GM21390 (cell line): ENCODE measurements around the gene TREX2.

ENCODE experiments used
- ATAC-seq: cut with Tn5 transposase; IDR thresholded peaks from one replicate; pipeline ENCODE4 v1.9.1; 2021; ENCODE audit not compliant: unreplicated experiment

Gene TREX2, protein sequence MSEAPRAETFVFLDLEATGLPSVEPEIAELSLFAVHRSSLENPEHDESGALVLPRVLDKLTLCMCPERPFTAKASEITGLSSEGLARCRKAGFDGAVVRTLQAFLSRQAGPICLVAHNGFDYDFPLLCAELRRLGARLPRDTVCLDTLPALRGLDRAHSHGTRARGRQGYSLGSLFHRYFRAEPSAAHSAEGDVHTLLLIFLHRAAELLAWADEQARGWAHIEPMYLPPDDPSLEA

DNA sequence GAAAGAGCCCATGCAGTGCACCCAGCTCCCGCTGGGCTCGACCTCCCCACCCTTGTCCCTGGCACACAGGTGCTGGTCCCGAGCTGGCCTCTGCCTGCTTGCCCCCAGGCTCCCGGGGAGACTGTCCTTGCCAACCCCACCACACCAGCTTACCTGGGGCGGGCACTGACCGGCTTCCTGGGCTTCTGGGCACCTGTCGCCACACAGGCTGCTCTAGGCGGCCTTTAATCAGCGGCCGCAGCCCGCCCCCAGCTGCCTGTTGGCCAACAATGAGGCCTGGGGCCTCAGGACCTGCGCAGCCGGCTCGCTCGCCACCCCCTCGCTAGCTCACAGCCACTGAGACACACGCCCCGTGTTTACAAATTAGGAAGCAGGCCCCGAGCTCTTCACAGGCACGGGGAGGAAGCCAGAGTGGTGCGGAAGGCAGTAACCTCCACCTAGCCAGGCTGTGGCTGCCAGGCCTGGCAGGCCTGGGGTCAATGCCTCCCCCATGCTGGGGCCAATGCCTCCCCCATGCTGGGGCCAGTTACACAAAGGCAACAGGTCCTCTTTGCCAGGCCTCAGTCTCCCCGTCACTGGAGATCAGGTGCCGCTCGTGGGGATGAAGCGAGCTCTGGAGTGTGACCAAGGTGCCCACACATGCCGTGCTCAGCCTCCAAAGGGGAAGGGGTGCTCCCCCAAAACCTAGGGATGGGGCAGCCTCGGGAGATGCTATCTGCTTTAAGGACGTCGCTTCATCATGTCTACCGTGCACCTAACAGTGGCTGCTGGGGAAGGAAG lies at the start of gene TREX2:
Gene TREX2 (minus strand): TSS at position 201 of the 780 bp plus-strand sequence. CDS start 626 bp downstream, outside the sequence.
- no peak for ATAC-seq

DNA sequence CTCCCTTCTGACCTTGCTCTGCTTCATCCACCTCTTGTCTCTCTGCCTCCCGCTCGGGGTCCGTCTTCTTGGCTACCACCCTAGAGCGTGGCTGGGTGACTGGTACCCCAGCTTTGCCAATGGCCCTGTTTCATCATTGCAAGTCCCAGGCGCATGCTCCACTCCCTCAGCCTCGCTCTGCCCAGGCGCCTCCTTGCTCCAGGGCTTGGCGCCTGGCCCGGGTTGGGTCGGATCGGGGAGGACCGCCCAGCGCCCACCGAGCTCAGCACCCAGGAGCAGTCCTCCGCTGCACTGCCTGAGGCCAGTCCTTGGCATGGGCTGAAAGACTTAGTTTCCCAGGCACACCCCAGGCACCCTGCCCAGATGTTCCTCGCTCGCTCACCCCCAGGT lies 49.5 kb upstream of the TREX2 start:
- no peak for ATAC-seq

DNA sequence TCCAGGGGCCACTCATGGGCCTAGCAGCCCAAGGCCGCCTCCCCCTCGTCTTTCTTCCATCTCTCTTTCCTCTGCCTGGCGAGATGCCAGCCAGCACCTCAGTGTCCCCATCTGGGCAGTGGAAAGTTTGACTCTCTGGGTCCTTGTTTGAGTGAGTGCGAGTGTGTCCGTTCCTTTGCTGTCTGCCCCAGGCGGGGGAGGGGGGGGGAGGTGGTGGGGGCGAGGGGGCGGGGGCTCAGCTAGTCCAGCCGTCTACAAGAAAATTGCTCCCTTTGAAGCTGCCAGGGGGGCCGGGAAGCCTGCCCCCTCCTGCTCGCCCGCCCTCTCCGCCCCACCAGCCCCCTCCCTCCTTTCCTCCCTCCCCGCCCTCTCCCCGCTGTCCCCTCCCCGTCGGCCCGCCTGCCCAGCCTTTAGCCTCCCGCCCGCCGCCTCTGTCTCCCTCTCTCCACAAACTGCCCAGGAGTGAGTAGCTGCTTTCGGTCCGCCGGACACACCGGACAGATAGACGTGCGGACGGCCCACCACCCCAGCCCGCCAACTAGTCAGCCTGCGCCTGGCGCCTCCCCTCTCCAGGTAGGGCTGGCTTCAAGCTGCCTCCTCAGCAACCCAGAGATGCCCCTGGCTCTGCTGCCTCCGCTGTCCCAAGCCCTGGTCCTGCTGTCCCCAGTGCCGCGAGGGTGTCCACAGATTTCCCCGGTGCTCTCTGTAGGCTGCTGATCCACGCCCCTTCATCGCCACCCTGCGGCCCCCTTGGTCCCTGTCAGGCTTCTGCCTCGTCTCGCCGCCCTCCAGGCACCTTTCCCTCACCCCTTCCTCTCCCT lies 48.9 kb upstream of the TREX2 start, which contains the start of gene BGN:
Gene BGN (plus strand): TSS at position 440 of the 821 bp plus-strand sequence. CDS start 9,652 bp downstream, outside the sequence.
- ATAC-seq: no peak

DNA sequence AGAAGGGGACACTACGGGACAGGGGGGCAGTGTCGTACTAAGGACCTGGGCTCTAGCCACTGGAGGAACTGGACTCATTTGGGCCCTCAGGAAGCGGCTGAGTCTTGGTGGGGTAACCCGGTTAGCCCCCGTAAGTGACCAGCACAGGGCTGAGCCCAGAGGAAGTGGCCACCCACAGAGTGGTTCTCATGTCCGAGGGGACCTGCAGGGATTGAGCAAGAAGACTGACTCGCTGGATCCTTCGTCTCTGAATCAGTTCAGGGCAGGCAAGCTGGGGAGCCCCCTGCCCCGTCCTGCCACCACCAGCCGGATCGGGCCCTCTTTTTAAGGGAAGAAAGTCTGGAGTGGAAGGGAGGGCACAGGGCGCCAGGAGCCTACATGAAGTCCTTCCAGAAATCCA lies 48.2 kb upstream of the TREX2 start:
- no peak for ATAC-seq

DNA sequence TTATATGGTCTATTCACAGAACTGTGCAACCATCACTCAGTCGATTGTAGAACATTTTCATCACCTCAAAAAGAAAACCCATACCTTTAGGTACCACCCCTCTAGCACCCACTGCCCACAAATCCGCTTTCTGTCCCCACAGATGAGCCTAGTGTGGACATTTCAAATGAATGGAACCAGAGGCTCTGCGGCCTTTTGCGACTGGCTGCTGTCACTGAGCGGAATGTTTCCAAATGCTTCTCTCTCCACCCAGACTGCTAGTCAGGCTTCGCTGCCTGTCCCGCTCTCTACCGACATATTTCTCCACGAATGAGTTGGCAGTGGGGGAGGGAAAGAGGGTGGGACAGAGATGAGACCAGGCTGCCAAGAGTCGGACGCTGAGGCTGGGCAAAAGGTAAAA lies 47.2 kb upstream of the TREX2 start:
- no peak for ATAC-seq

DNA sequence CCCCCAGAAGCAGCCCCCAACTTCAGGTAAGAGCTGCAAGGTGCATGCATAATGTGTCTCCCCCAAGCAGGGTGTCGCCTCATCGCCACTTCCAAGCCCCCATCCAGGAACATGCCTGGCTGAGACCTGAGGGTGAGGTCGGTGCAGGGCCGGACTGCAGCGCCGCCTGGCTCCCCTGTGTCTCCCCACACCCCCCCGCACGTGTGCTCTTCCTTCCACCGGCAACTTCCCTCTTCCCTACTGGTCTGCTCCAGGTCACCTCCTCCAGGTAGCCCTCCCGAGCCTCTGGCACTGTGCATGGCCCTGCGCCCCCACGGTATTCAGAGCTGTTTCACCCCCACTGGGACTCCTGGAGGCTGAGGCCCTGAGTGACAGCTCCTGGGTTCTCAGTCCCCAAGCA lies 46.7 kb upstream of the TREX2 start:
- no peak for ATAC-seq

DNA sequence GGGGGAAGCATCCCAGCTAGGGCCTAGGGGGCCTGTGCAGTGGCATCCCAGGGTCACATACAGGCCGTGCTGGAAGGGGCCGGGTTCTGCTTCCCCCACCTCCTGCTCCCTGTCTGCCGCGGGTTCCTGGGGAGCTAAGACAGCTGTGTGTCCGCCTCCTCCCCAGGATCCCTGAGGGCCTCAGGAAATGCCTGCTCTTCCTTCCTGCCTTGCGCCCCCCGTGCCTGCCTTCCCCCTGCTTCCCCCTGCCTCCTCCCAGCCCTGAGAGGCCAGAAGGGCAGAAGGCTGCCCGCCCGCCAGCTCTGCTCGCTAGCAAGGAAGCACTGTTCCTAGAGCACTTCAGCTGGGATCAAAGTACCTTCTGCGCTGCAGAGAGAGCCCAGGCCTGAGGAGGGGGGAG lies 46.1 kb upstream of the TREX2 start:
- no peak for ATAC-seq

DNA sequence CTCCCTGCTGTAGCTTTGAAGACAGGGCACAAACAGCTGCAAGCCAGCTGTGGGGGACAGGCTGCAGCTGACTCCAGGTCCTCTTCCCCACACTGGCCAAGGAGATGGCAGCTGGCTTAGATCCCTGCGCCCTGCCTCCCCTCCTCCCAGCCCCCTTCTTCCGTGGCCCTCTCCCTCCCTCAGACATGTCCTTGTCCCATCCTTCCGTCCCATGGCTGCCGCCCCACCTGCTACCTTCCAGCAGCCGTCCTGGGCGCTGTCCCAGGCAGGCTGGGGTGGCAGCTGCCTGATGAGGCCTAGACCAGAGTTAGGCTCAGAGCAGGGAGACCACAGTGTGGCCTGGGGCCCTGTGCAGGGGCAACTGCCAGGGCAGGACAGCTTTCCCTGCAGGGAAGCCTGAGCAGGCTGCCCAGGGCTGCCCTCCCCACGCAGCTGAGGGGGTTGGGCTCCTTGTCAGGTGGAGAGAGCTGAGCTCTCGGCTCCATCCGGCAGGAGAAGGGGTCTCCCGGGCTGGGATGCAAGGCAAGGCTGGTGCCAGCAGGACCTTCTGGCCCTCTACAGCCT lies 45.6 kb upstream of the TREX2 start:
- no peak for ATAC-seq

DNA sequence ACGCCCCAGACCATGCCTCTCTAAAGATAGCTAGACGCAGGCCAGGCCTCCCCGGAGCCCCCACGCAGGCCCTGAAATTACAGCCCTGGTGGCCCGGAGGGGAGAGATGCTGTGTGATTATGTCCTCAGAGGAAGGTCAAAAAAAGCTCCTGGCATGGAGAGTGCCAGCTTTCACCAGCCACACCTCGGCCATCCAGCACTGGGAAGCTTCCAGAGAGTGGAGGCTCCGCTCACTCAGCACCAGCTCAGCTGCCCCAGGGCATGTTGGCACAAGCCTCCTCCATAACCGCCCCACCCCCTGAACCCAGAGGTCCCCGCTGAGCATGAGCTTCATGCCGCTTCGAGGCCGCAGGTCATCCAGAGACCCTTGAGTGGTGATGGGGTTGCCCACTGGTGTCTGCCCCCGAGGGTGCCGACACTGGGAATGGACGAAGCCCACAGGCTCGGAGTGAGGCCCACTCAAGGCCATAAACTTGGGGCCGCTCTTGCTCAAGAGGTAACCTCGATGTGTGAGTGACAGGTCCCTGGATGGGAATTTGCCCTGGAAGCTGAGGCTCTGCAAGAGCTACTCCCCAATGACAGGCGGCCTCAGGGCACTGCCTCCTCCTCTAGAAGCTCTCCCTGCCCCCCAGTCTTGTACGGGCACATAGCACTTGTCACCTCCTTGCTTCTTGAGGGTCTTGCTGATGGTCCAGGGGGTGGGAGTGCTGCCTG lies 44.5 kb upstream of the TREX2 start:
- ATAC-seq: no peak

DNA sequence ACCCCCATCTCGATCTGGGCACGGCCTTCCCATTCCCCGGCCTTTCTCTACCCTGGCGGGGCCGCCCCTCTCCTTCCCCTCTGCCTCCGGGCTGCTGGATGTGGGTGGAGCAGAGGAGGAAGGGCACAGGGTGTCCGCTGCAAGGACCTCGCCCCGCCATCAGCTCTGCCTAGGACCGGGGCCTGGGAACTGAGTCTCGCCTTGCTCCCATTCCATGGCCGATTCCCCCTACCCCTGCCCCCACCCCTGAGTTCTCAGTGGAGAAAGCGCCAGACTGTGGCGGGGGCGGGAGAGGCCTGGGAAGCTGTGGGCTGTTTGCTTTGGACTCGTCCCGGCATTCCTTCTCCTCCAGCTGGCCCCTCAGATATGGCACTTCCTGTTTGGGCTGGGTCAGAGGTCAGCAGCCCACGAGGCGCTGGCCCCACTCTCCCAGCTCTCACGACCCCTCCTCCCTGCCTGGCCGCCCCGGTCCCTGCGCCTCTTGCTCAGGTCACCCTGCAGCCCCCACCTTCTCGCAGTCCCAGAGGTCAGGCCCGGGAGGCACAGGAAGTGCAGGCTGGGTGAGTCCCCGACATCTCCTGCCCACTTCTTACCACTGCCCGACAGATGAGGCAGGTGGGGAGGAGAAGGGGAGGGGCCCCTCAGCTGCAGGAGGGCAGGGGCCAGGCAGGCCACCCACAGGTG lies 42.5 kb upstream of the TREX2 start:
- ATAC-seq: no peak

DNA sequence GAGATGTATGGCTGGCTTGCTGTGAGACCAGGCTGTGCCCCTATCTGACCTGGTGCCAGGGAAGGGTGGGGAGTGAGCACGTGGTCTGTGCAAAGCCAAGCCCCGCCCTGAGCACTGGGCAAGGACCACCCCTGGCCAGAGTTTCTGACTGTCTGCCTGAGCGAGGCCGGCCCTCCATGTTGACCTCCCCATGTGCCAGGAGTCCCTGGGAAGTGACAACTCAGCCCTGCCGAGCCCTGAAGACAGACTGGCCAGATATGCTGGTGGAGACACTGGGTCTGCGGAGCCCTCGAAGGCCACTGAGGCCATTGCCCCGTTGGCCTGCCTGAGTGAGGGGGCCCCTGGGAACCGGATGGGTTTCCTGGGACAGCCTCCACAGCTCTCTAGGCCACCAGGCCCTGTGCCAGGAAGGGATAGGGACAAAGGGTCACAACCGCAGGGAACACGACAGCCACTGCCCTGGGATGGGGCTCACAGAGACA lies 41.8 kb upstream of the TREX2 start:
- no peak for ATAC-seq

DNA sequence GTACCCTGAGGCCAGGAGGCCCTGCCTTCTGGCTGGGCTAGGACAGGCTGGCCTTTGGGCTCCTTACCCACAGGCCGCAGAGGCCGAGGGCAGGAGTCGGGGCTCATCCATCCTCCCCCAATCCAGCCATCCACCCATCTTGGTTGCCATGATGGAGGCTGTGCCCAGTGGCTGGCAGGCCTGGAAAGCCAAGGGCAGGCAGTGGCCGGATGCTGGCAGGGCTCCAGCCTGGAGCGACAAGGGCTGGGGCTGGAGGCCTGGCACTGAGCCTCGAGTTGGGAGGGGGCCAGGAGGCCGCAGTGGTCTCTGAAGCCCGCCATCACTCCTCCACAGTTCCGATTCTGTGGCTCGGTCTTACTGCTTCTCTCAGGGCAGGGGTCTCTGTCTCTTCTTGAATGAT lies 40.3 kb upstream of the TREX2 start:
- ATAC-seq: no peak

DNA sequence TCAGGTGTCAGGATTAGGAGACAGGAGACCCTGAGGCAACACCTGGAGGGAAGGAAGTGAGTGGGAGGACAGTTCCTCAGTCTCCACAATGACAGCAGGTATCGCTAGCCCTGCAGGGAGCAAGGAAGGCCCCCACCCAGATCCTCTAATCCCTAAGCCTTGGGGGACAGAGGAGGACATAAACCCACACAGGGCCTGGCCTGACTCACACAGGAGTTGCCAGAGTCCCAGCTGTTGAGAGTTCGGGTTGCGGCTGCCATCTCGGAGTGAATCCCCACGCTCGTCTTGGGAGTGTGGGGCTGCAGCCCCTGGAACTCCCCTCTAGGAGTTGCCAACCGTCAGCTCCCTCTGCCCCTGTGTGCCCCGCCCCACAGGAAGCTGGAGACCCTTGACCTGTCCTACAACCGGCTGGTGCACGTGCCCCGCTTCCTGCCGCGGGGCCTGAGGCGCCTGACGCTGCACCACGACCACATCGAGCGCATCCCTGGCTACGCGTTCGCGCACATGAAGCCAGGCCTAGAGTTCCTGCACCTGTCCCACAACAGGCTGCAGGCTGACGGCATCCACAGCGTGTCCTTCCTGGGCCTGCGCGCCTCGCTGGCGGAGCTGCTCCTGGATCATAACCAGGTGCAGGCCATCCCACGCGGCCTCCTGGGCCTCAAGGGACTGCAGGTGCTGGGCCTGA lies 39.7 kb upstream of the TREX2 start:
- ATAC-seq: no peak

DNA sequence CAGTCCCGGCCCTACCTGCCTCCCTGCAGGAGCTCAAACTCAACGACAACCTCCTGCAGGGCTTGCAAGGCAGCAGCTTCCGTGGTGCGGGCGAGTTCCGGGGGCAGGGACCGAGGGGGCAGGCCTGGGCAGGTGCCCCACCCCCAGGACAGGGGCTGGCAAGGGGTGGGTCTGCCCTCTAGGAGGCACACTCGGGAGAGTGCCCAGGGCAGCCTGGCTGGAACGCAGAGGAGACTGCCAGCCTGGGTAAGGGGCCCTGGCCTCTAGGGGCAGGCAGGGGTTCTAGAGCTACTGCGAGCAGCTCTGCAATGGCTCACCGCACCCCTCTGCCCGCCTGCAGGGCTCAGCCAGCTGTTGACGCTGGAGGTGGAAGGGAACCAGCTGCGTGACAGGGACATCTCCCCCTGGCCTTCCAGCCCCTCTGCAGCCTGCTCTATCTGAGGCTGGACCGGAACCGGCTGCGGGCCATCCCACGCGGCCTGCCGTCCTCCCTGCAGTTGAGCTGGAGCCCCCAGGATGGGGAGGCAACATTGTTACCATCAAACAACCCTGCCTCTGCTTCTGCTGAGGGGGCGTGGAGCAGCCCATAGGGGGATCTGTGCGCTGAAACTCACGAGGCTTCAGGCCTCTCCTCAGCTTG lies 36.6 kb upstream of the TREX2 start:
- no peak for ATAC-seq

DNA sequence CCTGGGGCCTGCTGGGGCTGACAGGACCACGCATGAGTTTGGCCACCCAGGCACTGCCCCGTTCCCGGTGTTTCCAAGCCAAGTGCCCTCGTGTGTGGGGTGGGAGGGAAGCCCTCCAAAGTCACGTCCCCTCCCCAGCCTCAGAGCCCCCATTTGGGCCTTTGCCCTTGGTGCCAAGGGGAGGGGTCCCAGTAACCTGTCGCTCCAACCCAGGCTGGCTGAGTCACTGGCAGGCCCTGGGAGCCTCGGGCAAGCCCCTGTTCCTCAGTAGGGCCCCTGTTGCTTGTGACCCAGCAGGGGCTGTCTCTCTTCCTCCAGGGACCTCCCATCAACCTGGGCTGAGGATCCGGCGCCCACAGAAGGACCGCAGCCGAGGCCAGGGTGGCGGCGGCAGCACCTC lies 35.2 kb upstream of the TREX2 start:
- ATAC-seq: no peak

DNA sequence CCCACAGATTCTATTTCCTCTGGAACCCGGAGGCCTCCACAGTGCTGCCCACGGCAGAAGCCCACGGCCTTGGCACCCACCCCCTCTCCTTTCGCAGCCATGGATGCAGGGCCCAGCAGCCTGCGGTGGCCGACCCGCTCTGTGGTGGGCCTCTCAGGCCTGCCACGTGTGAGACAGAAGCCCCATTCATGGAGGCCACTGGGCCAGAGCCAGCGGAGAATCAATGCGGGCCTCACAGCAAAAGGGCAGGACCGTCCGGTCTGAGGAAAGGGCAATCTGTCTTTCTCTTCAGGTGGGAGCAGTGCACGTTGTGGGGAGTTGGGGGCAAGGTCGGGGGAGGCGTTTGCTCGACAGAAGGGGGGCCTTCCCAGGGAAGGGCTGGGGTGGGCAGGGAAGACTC lies 32.9 kb upstream of the TREX2 start:
- ATAC-seq: no peak

DNA sequence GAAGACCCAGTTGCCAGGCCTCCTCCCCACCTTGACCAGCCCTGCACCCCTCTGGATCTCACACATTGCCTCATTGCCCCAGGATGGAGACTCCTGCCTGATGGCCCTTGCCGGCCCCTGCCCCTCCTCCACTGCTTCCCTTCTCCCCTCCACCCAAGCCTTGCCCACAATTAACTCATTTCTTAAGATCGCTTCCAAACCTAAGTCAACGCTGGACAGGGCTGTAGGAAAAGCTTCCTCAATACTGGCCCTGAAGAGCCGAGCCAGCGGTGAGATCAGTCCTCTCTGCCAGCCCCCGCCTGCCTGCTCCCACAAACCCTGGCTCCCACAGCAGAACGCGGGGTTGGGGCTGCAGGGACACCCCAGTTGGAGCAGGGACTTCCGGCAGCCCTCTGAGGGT lies 32.0 kb upstream of the TREX2 start:
- ATAC-seq: no peak

DNA sequence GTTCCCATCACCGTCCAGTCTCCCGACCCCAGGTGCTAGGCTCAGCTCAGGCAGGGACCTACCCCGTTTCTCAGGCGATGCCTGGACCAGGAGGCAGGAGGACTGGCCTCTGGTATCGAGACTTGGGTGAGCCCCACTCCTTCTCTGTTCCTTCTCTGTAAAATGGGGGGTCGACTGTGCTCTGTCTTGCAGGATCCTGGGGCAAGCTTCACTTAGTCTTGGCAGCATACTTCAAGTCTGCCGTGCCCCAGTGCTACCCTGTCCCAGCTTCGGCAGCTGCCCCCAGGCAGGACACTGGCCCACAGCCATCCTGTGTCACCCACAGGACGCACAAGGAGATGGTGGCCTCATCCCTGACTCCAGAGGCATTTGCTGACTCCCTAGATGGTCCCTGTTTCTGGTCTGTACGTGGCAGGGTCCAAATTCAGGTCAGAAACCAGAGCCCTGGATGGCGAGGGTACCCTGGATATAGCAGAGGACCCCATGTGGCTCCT lies 31.6 kb upstream of the TREX2 start:
- no peak for ATAC-seq
